Gastroesophageal sphincter (tissue), 4 donors: ENCODE results near the gene B3GALT2. TPM values are rescaled to one million over a fixed set of nuclear protein-coding genes. Genes with fewer than 3 reads are reported as not detected.

Experiments used
- ATAC-seq: fragments of 150-250 bp; one replicate; pipeline ENCODE4 v1.9.1; 2016; ENCODE audit warnings: mild to moderate bottlenecking, moderate library complexity
- H3K27ac ChIP-seq, 4 donors: fragments of 200-600 bp; sonication (generic) in 3 of 4; 1 replicate in 3 of 4; 2 replicates in 1 of 4; pipeline ENCODE4 v1.5.1; 2016 to 2019
- H3K27me3 ChIP-seq: fragments of 200-600 bp; sonication (generic); one replicate; pipeline ENCODE4 v1.5.1; 2019
- H3K36me3 ChIP-seq, 2 donors: fragments of 200-600 bp; sonication (generic); one replicate each; pipeline ENCODE4 v1.5.1; 2019; ENCODE audit warnings: control low read depth in 1 of 2
- H3K4me1 ChIP-seq, 3 donors: fragments of 200-600 bp; sonication (generic); 1 replicate in 2 of 3; 2 replicates in 1 of 3; pipeline ENCODE4 v1.5.1; 2016 to 2019; ENCODE audit warnings: control low read depth in 2 of 3
- H3K4me3 ChIP-seq, 2 donors: fragments of 200-600 bp; sonication (generic); one replicate each; pipeline ENCODE4 v1.5.1; 2019; ENCODE audit warnings: mild to moderate bottlenecking in 1 of 2, moderate library complexity in 1 of 2
- H3K9me3 ChIP-seq, 3 donors: fragments of 200-600 bp; sonication (generic); one replicate each; pipeline ENCODE4 v1.5.1; 2017 to 2019; ENCODE audit warnings: control low read depth in 2 of 3
- EP300 ChIP-seq: sonication (generic); formaldehyde crosslinking; IDR thresholded peaks from one replicate; pipeline ENCODE4 v1.6.1; 2017; ENCODE audit warnings: antibody characterized with exemption, mild to moderate bottlenecking
- POLR2A ChIP-seq, 2 donors: fragments of 450-650 bp; IDR thresholded peaks; one replicate each; pipeline ENCODE4 v1.6.1; 2017; ENCODE audit warnings: antibody characterized with exemption in 2 of 2, mild to moderate bottlenecking in 2 of 2, moderate library complexity in 1 of 2
- POLR2AphosphoS5 ChIP-seq: sonication (generic); formaldehyde crosslinking; IDR thresholded peaks from one replicate; pipeline ENCODE4 v1.6.1; 2017; ENCODE audit warnings: antibody characterized with exemption
- WGBS, 2 donors: methylation state at CpG; one replicate each; pipeline ENCODE4 v1.1.5; 2018; ENCODE audit warnings: low coverage in 1 of 2; 5-methylcytosine and 5-hydroxymethylcytosine counted together
- total RNA-seq, 4 donors: library from RNA; depleted of rRNA; stranded (reverse); fragments of >200 nt; gene quantifications; one replicate each; pipeline ENCODE4 v1.1.0, GENCODE V29; 2016
- TF ChIP-seq, protein P1 (sequence below), 4 experiments: fragments of 200-600 bp in 2 of 4; fragments of 450-650 bp in 2 of 4; sonication (generic) in 1 of 4; IDR thresholded peaks; one replicate each; pipeline ENCODE4 v1.5.1; 2017 to 2019; ENCODE audit warnings: antibody characterized with exemption in 4 of 4, mild to moderate bottlenecking in 2 of 4, moderate library complexity in 2 of 4

B3GALT2 gene
- total RNA-seq, 4 donors from 2014 or later: 1.2 to 5.3 (median 4.2) TPM

DNA sequence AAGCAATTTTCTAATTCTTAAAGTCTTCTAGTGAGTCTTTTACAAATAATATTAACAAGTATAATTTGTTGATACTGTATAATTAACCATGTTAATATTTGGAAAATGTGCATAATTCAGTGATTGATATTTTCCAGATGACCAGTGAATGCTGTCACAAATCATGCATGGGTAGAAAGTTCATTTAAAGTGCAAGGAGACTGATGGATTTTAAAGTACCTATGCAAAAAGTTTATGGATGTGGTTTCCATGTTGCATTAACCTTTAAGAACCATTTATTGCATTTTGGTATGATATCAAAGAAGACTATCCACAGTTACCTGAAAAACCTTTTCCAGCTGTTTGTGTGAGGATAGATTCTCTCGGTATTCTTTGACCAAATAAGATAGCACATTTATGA lies 41.4 kb downstream of the B3GALT2 start:
- 58 to 77% methylated on average over 1 of the region's 1 CpG for WGBS, 2 donors
- Histone ChIP-seq H3K27ac (no peak overlapping the region), H3K36me3 (peaks cover 0 to 71% of the 10 kb centered on the region in 2 donors), H3K9me3 (no peaks in the 10 kb centered on the region), H3K27me3 (no peaks in the 10 kb centered on the region), H3K4me3 (no peak overlapping the region), H3K4me1 (peaks cover 0 to 34% (median 0%) of the 10 kb centered on the region in 3 donors)
- no peak for ATAC-seq
- no peak for TF ChIP-seq EP300
- no peak for TF ChIP-seq POLR2AphosphoS5
- TF ChIP-seq POLR2A (IDR thresholded peaks at IDR 0.05): no peak
- TF ChIP-seq, protein P1, sequence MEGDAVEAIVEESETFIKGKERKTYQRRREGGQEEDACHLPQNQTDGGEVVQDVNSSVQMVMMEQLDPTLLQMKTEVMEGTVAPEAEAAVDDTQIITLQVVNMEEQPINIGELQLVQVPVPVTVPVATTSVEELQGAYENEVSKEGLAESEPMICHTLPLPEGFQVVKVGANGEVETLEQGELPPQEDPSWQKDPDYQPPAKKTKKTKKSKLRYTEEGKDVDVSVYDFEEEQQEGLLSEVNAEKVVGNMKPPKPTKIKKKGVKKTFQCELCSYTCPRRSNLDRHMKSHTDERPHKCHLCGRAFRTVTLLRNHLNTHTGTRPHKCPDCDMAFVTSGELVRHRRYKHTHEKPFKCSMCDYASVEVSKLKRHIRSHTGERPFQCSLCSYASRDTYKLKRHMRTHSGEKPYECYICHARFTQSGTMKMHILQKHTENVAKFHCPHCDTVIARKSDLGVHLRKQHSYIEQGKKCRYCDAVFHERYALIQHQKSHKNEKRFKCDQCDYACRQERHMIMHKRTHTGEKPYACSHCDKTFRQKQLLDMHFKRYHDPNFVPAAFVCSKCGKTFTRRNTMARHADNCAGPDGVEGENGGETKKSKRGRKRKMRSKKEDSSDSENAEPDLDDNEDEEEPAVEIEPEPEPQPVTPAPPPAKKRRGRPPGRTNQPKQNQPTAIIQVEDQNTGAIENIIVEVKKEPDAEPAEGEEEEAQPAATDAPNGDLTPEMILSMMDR (IDR thresholded peaks at IDR 0.05): no peak

DNA sequence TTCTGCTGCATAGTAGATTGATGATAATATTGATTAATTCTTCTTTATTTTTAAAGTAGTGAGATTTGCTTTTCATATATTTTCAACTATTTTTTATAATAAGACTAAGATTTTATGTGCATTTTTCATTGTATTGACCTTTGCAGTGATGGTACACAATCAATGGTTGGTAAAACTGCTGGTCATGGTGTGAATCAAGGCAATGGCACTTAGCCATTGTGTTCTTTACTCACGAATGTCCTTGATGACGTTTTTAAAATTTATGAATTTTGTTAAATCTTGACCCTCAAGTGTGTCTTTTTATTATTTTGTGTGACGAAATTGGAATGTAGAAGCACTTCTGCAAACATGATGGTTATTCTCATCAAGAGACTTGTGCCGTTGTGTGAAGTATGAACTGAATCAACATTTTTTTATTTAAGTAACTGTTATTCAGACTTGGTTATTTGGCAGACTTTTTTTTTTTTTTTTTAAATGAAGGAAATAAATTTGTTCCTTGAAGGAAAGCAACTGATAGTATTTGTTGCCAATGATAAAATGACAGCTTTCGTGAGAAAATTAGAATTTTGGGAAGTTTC lies 42.0 kb downstream of the B3GALT2 start:
- 49 to 64% methylated on average over 5 of the region's 5 CpGs for WGBS, 2 donors
- H3K27me3 ChIP-seq: no peaks in the 10 kb centered on the region
- H3K27ac ChIP-seq: no peak overlapping the region
- H3K4me1 ChIP-seq: peaks cover 0 to 35% (median 0%) of the 10 kb centered on the region in 3 donors
- peaks cover 0 to 71% of the 10 kb centered on the region in 2 donors for H3K36me3 ChIP-seq
- H3K4me3 ChIP-seq: no peak overlapping the region
- no peak for TF ChIP-seq POLR2AphosphoS5
- TF ChIP-seq EP300: no peak
- TF ChIP-seq, protein P1 (IDR thresholded peaks at IDR 0.05): no peak
- no peak for TF ChIP-seq POLR2A (IDR thresholded peaks at IDR 0.05)
- ATAC-seq: no peak
- H3K9me3 ChIP-seq: no peaks in the 10 kb centered on the region

DNA sequence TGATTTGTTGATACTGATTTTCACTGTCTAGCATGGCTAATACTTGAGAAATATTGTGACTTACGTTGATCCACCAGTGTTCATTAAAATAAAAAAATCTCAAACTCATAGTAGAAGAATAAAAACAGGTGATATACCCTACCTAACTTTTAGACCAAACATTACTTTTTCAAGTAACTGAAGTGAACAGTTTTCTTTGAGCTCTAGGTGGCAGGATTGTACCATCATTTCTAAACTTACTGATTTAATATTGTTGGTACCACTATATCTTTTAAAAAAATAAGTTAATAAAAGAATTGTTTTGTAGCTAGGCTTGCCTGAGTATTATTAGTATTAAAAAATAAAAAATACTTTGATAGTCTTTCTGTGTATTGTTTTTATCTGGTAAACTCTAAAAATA lies 43.1 kb downstream of the B3GALT2 start:
- 45 to 58% methylated on average over 1 of the region's 1 CpG for WGBS, 2 donors
- H3K36me3 ChIP-seq: peaks cover 0 to 71% of the 10 kb centered on the region in 2 donors
- H3K9me3 ChIP-seq: no peaks in the 10 kb centered on the region
- H3K27ac ChIP-seq: no peak overlapping the region
- H3K4me3 ChIP-seq: no peak overlapping the region
- no peak for ATAC-seq
- no peaks in the 10 kb centered on the region for H3K27me3 ChIP-seq
- H3K4me1 ChIP-seq: peaks cover 0 to 35% (median 0%) of the 10 kb centered on the region in 3 donors
- TF ChIP-seq POLR2AphosphoS5: no peak
- TF ChIP-seq, protein P1 (IDR thresholded peaks at IDR 0.05): peak in 3 of 4 experiments; percentile 11 to 32 (median 23)

DNA sequence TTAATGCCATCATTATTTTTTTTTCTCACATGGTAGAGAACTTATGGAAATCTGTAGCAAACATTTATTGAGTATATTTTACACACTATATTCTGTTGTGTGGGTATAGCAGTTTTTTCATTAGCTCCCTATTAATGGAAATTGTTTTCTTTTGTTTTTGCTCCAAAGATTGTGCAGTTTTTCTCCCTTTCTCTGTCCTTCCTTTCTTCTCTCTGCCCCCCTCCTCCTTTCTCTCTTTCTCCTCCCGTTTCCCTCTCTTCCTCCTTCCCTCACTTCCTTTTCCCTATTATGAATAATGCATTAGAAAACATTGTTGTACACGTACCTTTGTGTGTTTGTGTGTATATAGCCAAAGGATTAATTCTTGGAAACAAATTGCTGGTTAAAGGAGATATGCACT lies 44.0 kb downstream of the B3GALT2 start:
- no peaks in the 10 kb centered on the region for H3K27me3 ChIP-seq
- no peak overlapping the region for H3K4me3 ChIP-seq
- TF ChIP-seq, protein P1 (IDR thresholded peaks at IDR 0.05): no peak
- TF ChIP-seq EP300: no peak
- no peak for TF ChIP-seq POLR2AphosphoS5
- TF ChIP-seq POLR2A (IDR thresholded peaks at IDR 0.05): no peak
- no peak for ATAC-seq
- peaks cover 0 to 35% (median 0%) of the 10 kb centered on the region in 3 donors for H3K4me1 ChIP-seq
- 38 to 44% methylated on average over 2 of the region's 2 CpGs for WGBS, 2 donors
- peaks cover 0 to 66% of the 10 kb centered on the region in 2 donors for H3K36me3 ChIP-seq
- no peak overlapping the region for H3K27ac ChIP-seq
- no peaks in the 10 kb centered on the region for H3K9me3 ChIP-seq

DNA sequence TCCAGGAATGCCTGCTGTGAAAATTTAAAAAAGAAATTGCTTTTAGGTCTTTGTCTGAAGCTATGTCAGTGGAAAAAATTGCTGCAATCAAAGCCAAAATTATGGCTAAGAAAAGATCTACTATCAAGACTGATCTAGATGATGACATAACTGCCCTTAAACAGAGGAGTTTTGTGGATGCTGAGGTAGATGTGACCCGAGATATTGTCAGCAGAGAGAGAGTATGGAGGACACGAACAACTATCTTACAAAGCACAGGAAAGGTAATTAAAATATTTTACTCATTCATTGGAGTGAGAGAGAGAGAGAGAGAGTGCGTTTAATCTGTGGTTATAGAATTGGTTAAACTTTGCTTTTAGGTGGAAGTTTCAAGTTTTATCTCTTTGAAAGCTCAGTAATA lies 44.6 kb downstream of the B3GALT2 start:
- H3K36me3 ChIP-seq: peaks cover 0 to 61% of the 10 kb centered on the region in 2 donors
- peaks cover 0 to 35% (median 0%) of the 10 kb centered on the region in 3 donors for H3K4me1 ChIP-seq
- H3K27me3 ChIP-seq: no peaks in the 10 kb centered on the region
- H3K9me3 ChIP-seq: no peaks in the 10 kb centered on the region
- no peak for ATAC-seq
- H3K27ac ChIP-seq: no peak overlapping the region
- 0 to 61% methylated on average over 1 to 3 of the region's 3 CpGs for WGBS, 2 donors
- H3K4me3 ChIP-seq: no peak overlapping the region
- TF ChIP-seq, protein P1 (IDR thresholded peaks at IDR 0.05): no peak
- no peak for TF ChIP-seq POLR2A (IDR thresholded peaks at IDR 0.05)
- TF ChIP-seq EP300: no peak
- TF ChIP-seq POLR2AphosphoS5: no peak
